NCI-H2196 (cell line): ENCODE measurements around the gene PTGDR2.

Experiments used
- DNase-seq: peaks from one replicate; lab custom pipeline; 2025; ENCODE audit not compliant: unreplicated experiment; lab: John Stamatoyannopoulos, UW

Gene PTGDR2

DNA sequence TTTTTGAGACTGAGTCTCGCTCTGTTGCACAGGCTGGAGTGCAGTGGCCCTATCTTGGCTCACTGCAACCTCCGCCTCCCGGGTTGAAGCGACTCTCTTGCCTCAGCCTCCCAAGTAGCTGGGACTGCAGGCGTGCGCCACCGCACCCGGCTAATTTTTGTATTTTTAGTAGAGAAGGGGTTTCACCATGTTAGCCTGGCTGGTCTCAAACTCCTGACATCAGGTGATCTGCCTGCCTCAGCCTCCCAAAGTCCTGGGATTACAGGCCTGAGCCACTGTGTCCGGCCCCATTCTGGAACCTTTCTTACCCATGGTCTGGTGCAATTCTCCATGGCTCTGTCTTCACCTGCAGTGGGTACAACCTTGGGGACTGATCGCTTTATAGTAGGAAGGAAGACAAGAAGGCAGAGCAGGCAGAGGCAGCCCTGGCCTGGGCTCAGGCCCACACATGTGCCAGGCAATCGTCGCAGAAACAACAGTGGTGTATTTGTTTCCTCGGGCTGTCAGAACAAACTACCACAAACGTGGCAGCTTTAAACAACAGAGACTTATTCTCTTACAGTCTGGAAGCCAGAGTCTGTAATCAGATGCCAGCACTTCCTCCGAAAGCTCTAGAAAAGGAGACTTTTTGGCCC lies 4.0 kb upstream of the PTGDR2 start:
- DNase-seq = no peak

GRCh38 chr11:60858731-60859464 lies 3.1 kb upstream of the PTGDR2 start:
- DNase-seq = no peak

DNA sequence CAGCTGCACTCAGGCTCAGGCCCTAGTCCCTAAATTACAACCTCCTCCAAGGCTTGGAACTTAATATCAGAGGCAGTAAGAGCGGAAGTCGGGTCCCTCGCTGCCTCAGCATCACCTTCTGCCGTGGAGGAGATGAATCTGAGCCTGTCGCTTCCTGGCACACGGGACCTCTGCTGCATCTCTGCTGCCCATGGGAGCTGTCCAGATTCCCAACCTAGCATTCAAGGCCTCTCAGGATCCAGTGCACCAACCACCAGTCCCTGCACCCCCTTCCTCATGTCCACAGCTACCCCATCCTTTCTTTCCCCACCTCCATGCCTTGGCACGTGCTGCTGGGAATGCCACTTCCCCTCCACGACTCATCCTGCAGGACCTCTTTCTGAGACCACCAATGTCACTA lies 2.5 kb upstream of the PTGDR2 start:
- no peak for DNase-seq

GRCh38 chr11:60857378-60858232 lies 1.9 kb upstream of the PTGDR2 start:
- DNase-seq = no peak

GRCh38 chr11:60854847-60855725 lies 664 bp downstream of the PTGDR2 start:
- no peak for DNase-seq

DNA sequence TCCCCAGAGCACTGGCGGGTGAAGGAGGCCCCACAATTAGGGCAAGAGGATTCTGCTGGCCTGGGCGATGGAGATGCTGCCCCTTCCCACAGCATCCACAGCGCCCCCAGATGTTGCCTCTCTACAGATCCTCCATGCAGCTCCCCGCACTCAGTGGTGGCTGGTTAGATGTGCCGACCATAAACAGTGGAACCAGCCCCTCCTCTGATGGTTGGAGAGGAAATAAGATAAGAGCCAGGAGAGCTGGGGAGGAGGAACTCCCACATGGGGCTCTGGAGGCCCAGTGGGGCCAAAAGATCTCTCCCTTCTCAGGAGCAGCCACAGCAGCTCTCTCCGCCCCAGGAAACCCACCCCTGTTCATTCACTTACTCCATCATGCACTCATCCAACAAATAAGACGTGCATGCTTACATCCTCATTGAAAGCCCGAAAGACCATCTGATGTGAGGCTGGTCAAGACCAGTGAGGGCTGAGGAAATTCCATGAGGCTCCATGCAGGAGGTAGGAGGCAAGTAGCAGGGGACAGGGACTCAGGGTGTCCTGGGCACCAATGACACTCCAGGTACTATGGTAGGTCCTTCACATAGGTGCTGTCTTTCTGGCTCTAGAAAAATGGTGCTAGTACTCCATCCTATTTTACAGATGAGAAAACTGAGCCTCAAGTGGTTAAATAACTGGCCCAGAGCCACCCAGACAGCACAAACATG lies 1.5 kb downstream of the PTGDR2 start:
- DNase-seq = no peak

GRCh38 chr11:60852982-60853950 lies 2.5 kb downstream of the PTGDR2 start:
- no peak for DNase-seq

DNA sequence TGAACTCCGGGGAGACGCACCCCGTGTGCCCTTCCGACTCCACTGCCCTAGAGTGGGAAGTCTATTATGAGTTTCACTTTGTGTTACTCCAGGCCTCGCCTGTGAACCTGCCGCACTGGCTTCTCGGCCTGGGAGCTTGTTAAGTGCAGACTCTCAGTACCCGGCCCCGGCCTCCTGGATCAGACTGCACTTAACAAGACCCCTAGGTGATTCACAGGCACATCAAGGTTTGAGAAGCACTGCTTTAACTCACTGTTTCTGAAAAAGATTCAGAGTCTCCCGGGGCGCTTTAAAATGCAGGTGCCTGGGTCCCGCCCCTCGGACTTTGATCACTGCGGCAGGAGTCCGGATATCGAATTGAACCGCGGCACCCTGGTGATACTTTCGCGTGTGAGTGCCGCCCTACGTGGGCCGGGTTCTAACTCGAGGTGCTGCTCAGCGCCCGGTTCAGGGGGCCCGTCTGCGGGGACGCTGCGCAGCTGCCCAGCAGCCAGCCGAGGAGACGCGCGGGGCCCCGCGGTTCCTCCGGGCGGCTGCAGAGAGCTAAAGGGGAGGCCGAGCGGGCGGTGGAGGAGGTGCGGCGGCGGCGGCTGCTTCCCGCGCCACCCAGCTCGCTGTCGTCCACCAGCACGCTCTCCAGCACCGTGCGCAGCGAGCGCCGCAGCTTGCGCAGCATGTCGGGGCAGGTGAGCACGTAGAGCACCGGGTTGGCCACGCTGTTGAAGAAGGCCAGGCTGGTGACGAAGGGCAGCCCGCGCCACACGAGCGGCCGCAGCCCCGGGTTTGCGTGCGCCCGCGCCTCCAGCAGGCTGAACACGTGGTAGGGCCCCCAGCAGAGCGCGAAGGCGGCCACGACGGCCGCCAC lies 3.4 kb downstream of the PTGDR2 start:
- no peak for DNase-seq

GRCh38 chr11:60851327-60852104 lies 4.2 kb downstream of the PTGDR2 start:
- DNase-seq = no peak

DNA sequence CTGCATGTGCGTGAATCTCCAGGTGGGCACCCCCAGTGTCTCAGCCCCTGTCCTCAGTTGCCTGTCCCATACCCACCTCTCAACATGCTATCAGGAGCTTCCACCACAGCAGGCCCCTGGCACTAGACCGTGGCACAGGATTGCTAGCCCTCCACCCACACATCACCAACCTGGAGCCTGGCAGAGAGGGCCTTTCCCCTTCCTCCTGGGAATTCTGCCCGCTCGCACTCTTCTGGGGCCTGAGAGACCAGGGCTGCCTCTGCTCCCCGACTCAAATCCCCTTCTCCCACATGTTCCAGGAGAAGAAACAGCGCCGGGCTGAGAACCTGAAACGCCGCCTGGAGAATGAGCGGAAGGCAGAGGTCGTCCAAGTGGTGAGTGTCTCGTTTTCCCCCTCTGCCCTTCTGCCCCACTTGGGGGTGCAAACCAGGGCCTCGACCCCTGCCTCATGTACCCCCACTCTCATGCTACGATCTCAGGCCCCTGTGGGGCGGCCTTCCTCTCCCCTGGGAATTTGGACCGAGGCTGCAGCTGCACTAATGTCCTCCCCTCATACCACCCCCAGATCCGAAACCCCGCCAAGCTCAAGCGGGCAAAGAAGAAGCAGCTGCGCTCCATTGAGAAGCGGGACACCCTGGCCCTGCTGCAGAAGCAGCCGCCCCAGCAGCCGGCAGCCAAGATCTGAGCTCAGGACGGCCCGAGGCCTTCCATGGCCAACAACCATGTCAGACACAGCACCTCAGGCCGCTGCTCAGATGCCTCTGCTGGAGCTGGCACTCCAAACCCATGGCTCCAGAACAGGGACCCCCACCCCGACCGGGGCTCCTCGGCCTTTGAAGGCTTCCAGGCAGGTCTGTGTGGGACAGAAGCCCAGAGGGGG lies 5.9 kb downstream of the PTGDR2 start:
- DNase-seq = no peak

GRCh38 chr11:60848714-60849151 lies 7.0 kb downstream of the PTGDR2 start:
- no peak for DNase-seq

- DNase-seq = no peak
These were observed 7.9 kb downstream of the PTGDR2 start for GRCh38 chr11:60847896-60848295.

GRCh38 chr11:60847281-60847680 lies 8.5 kb downstream of the PTGDR2 start:
- DNase-seq = no peak

DNA sequence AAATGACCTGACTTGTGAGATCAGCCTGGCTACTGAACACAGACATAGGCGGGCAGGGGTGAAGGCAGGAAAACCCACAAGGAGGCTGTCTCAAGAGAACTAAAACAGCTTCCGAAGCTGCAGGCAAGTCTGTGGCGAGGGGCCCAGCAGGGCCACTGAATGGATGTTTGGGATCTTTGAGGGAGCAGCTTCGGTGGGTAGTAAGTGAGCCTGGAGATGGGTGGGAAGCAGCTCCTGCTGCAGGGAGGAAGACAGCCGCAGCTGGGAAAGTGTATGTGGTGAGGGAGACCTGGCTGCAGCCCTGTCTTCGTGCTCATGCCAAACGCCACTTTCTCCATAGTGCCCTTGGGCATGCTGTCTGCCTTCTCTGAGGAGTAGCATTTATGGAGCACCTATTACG lies 10.4 kb downstream of the PTGDR2 start:
- DNase-seq = no peak

DNA sequence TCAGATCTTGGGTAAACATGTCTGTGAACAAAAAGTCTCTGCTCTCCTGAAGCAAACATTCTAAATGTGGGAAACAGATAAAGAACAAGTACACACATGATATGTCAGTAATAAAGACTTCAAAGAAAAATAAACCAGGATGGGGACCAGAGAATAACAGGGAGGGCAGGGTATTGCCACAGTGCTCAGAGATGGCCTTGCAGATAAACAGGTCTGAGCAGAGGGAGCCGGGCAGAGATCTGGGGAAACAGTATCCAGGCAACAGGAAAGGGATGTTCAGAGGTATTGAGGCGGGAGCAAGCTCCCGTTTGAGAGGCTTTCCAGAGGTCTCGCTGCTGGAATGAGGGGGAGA lies 10.9 kb downstream of the PTGDR2 start:
- no peak for DNase-seq

- no peak for DNase-seq
These were observed 11.5 kb downstream of the PTGDR2 start for GRCh38 chr11:60844045-60844869.
